HCT116 (cell line): ENCODE data around the gene SYTL3. TPM values are rescaled to one million over a fixed set of nuclear protein-coding genes. Genes with fewer than 3 reads are reported as not detected.
A peak's percentile ranks its signal among the peaks of the same experiment; 100 is the strongest.

Experiments used
- ATAC-seq: fragments of 200-7000 bp; cut with Tn5 transposase; 2 replicates; pipeline ENCODE4 v1.9.1; 2020; ENCODE audit warnings: mild to moderate bottlenecking, moderate library complexity
- BruUV-seq: library from RNA; stranded (reverse); fragments of 400-500 nt; replicated peaks from 2 replicates; lab custom pipeline; 2021; lab: Mats Ljungman, UMichigan
- CTCF ChIA-PET: fragments of 300-600 bp; sonication (Branson Sonifier 250); formaldehyde crosslinking; loops from one replicate; lab custom pipeline; 2021; ENCODE audit warnings: antibody characterized with exemption; lab: Charles Lee
- POLR2A ChIA-PET: fragments of 300-600, 350-600 bp; sonication (Branson Sonifier 250); formaldehyde crosslinking; loops from one replicate; lab custom pipeline; 2021; ENCODE audit warnings: antibody characterized with exemption; lab: Charles Lee
- RAD21 ChIA-PET, 2 experiments: fragments of 300-600 bp; sonication (Branson Sonifier 250); formaldehyde crosslinking; loops; one replicate each; lab custom pipeline; 2023; ENCODE audit warnings: low total read pairs in 2 of 2; ENCODE audit not compliant: uncharacterized antibody in 2 of 2, unreplicated experiment in 2 of 2, low non-redundant PET in 1 of 2; lab: Charles Lee
- DNase-seq: peaks from one replicate; pipeline ENCODE4 v3.0.0-alpha.2; 2010; ENCODE audit warnings: low read depth, low spot score
- H2AFZ ChIP-seq: fragments of 200-600 bp; shearing (Covaris generic), sonication (generic); 2 replicates; pipeline ENCODE4 v1.6.1; 2017; ENCODE audit warnings: low read depth, mixed run types, mixed read lengths, antibody characterized with exemption, low read length; ENCODE audit not compliant: poor library complexity, severe bottlenecking
- H3K27ac ChIP-seq: 2 replicates; pipeline ENCODE4 v1.5.1; 2012; ENCODE audit warnings: low read depth, low read length
- H3K27me3 ChIP-seq: fragments of 200-600 bp; sonication (generic); 2 replicates; pipeline ENCODE4 v1.6.1; 2016; ENCODE audit warnings: mixed run types, low read length, mixed read lengths; ENCODE audit not compliant: insufficient read depth
- H3K36me3 ChIP-seq, 2 experiments: fragments of 200-500 bp in 1 of 2; fragments of 200-600 bp in 1 of 2; sonication (Bioruptor generic) in 1 of 2; sonication (generic) in 1 of 2; 2 replicates each; pipeline versions ENCODE4 v1.5.1 to v1.6.1; 2014 to 2016; ENCODE audit warnings: low read length in 2 of 2, inconsistent platforms in 1 of 2, mixed read lengths in 1 of 2, mixed run types in 1 of 2; ENCODE audit not compliant: insufficient read depth in 2 of 2, control insufficient read depth in 1 of 2
- H3K4me1 ChIP-seq, 2 experiments: fragments of 200-600 bp in 1 of 2; sonication (generic) in 1 of 2; 2 replicates each; pipeline versions ENCODE4 v1.5.1 to v1.6.1; 2012 to 2017; ENCODE audit warnings: low read length in 2 of 2, inconsistent platforms in 1 of 2, mild to moderate bottlenecking in 1 of 2, mixed read lengths in 1 of 2, mixed run types in 1 of 2, moderate library complexity in 1 of 2; ENCODE audit not compliant: insufficient read depth in 2 of 2, control insufficient read depth in 1 of 2
- H3K4me2 ChIP-seq: fragments of 200-600 bp; sonication (generic); 2 replicates; pipeline ENCODE4 v1.6.1; 2017; ENCODE audit warnings: mixed run types, low read length, mixed read lengths
- H3K4me3 ChIP-seq, 2 experiments: fragments of 200-600 bp in 1 of 2; sonication (generic) in 1 of 2; replicated peaks in 1 of 2; 2 replicates each; pipeline ENCODE4 v1.5.1; 2011 to 2016; ENCODE audit warnings: low read length in 2 of 2, control low read depth in 1 of 2, low read depth in 1 of 2, mild to moderate bottlenecking in 1 of 2, mixed read lengths in 1 of 2, mixed run types in 1 of 2
- H3K79me2 ChIP-seq: fragments of 200-600 bp; sonication (generic); 2 replicates; pipeline ENCODE4 v1.6.1; 2017; ENCODE audit warnings: mild to moderate bottlenecking, mixed run types, low read length, moderate library complexity, mixed read lengths; ENCODE audit not compliant: insufficient read depth
- H3K9ac ChIP-seq: fragments of 200-600 bp; sonication (generic); 2 replicates; pipeline ENCODE4 v1.6.1; 2016; ENCODE audit warnings: low read length, mixed read lengths
- H3K9me2 ChIP-seq: fragments of 200-600 bp; sonication (generic), shearing (Covaris generic); 2 replicates; pipeline ENCODE4 v1.6.1; 2017; ENCODE audit warnings: mixed run types, mild to moderate bottlenecking, moderate library complexity; ENCODE audit not compliant: insufficient read depth
- H3K9me3 ChIP-seq, 2 experiments: fragments of 200-500 bp in 1 of 2; fragments of 200-600 bp in 1 of 2; sonication (Bioruptor generic) in 1 of 2; sonication (generic) in 1 of 2; 2 replicates each; pipeline ENCODE4 v1.6.1; 2014 to 2017; ENCODE audit warnings: low read length in 2 of 2, mixed read lengths in 2 of 2, inconsistent platforms in 1 of 2, low read depth in 1 of 2, mild to moderate bottlenecking in 1 of 2, mixed run types in 1 of 2, moderate library complexity in 1 of 2; ENCODE audit not compliant: control insufficient read depth in 1 of 2, insufficient read depth in 1 of 2
- H4K20me1 ChIP-seq: fragments of 200-600 bp; sonication (generic), shearing (Covaris generic); 2 replicates; pipeline ENCODE4 v1.6.1; 2017; ENCODE audit warnings: mixed run types, mild to moderate bottlenecking, moderate library complexity; ENCODE audit not compliant: insufficient read depth
- CEBPB ChIP-seq: IDR thresholded peaks from 2 replicates; pipeline ENCODE4 v1.6.1; 2012; ENCODE audit warnings: low read depth
- CTCF ChIP-seq, 3 experiments: fragments of 200-600 bp in 1 of 3; sonication (generic) in 1 of 3; IDR thresholded peaks in 2 of 3; conservative IDR thresholded peaks in 1 of 3; 2 replicates each; pipeline ENCODE4 v1.5.1; 2012 to 2017; ENCODE audit warnings: low read depth in 2 of 3, low read length in 2 of 3, antibody characterized with exemption in 1 of 3, borderline replicate concordance in 1 of 3, control low read depth in 1 of 3, mild to moderate bottlenecking in 1 of 3, mixed read lengths in 1 of 3, mixed run types in 1 of 3, moderate library complexity in 1 of 3; ENCODE audit not compliant: insufficient read depth in 1 of 3
- ELF1 ChIP-seq: IDR thresholded peaks from 2 replicates; pipeline ENCODE4 v1.6.1; 2012; ENCODE audit warnings: low read depth, borderline replicate concordance
- EZH2 ChIP-seq: fragments of 200-600 bp; sonication (generic); IDR thresholded peaks from 2 replicates; pipeline ENCODE4 v1.6.1; 2017; ENCODE audit warnings: antibody characterized with exemption, mixed run types
- EZH2phosphoT487 ChIP-seq: fragments of 200-600 bp; IDR thresholded peaks from 2 replicates; pipeline ENCODE4 v1.6.1; 2018; ENCODE audit warnings: antibody characterized with exemption, borderline replicate concordance
- POLR2A ChIP-seq: IDR thresholded peaks from 2 replicates; pipeline ENCODE4 v1.7.0; 2011; ENCODE audit warnings: borderline replicate concordance; ENCODE audit not compliant: insufficient read depth, insufficient read length; ENCODE audit errors: extremely low read depth
- POLR2AphosphoS5 ChIP-seq: IDR thresholded peaks from 2 replicates; pipeline ENCODE4 v1.6.1; 2011; ENCODE audit warnings: mild to moderate bottlenecking, low read depth, low read length, moderate library complexity
- REST ChIP-seq: IDR thresholded peaks from 2 replicates; pipeline ENCODE4 v1.6.1; 2012; ENCODE audit warnings: low read depth
- SRF ChIP-seq: IDR thresholded peaks from 2 replicates; pipeline ENCODE4 v1.6.1; 2012; ENCODE audit warnings: low read depth
- TCF7L2 ChIP-seq: IDR thresholded peaks from 2 replicates; pipeline ENCODE4 v1.7.0; 2011; ENCODE audit warnings: borderline replicate concordance, inconsistent platforms; ENCODE audit not compliant: insufficient read depth, insufficient read length; ENCODE audit errors: extremely low read depth
- YY1 ChIP-seq: IDR thresholded peaks from 2 replicates; pipeline ENCODE4 v1.6.1; 2011; ENCODE audit warnings: low read length, low read depth, moderate library complexity, mild to moderate bottlenecking; ENCODE audit not compliant: insufficient replicate concordance; ENCODE audit errors: extremely low read depth
- ZBTB33 ChIP-seq: IDR thresholded peaks from 2 replicates; pipeline ENCODE4 v1.6.1; 2011; ENCODE audit warnings: mild to moderate bottlenecking, low read length, moderate library complexity; ENCODE audit not compliant: insufficient replicate concordance; ENCODE audit errors: extremely low read depth
- intact Hi-C: fragments of 100-400 bp; cut with micrococcal nuclease; formaldehyde crosslinking; loops from 2 replicates; pipeline ENCODE4 v1.10.0; 2022
- total RNA-seq: library from RNA; stranded (reverse); gene quantifications from one replicate; pipeline ENCODE4 v1.2.1, GENCODE V29; 2021; ENCODE audit not compliant: unreplicated experiment

The SYTL3 gene
- total RNA-seq, 1 experiment from 2014 or later = 55.3 TPM

GRCh38 chr6:158707120-158707820 is 57.4 kb downstream of the SYTL3 start:
- RAD21 ChIA-PET = interaction anchor here (0.7 to 1.3 kb wide), 5 partner anchors 11 to 427 kb away, joined by 3 to 4 read pairs (median 3); no protein-coding TSS in a partner anchor
- Histone ChIP-seq H3K27ac (peak overlapping the region; percentile 92), H3K4me2 (peak overlapping the region; percentile 68), H3K4me1 (peaks cover 46 to 90% of the 10 kb centered on the region in 2 experiments), H3K9me2 (no peaks in the 10 kb centered on the region), H4K20me1 (no peaks in the 10 kb centered on the region), H3K27me3 (no peaks in the 10 kb centered on the region), H3K4me3 (peak overlapping the region in 1 of 2 experiments; percentile 33; a peak in 2 of 4 replicates), H3K79me2 (peaks cover 46% of the 10 kb centered on the region), H3K9me3 (no peaks in the 10 kb centered on the region), H3K9ac (peak overlapping the region; percentile 77), H3K36me3 (0 out of 4 replicates have a peak, but pooled peaks cover 0 to 4% of the 10 kb centered on the region in 2 experiments), H2AFZ (no peak overlapping the region)
- DNase-seq (peak; percentile 89), ATAC-seq (peak; percentile 48)
- intact Hi-C loops = loop anchor here (2.0 to 10.0 kb wide), 3 partner anchors 14 to 298 kb away; partner anchors contain the start of gene RSPH3
- CTCF ChIA-PET = interaction anchor here (0.6 to 4.9 kb wide), 18 partner anchors 8 to 493 kb away, joined by 3 to 51 read pairs (median 6); partner anchors contain the start of gene RSPH3
- no TSS peak for BruUV-seq
- POLR2A ChIA-PET = interaction anchor here (0.7 to 4.8 kb wide), 22 partner anchors 9 to 375 kb away, joined by 3 to 35 read pairs (median 6); partner anchors contain the start of genes DYNLT1, EZR and RSPH3
- TF ChIP-seq CEBPB = no peak
- TF ChIP-seq ELF1 = no peak
- TF ChIP-seq POLR2A = peak; percentile 54
- TF ChIP-seq TCF7L2 = peak; percentile 67
- TF ChIP-seq EZH2phosphoT487 = no peak
- TF ChIP-seq CTCF (IDR thresholded peaks at IDR 0.05 in 2 of 3, conservative IDR thresholded peaks at IDR 0.05 in 1 of 3; ENCODE audit: borderline replicate concordance in 1 of 3, insufficient read depth in 1 of 3, low read depth in 2 of 3, low read length in 2 of 3) = no peak
- TF ChIP-seq EZH2 = no peak
- no peak for TF ChIP-seq REST
- TF ChIP-seq ZBTB33 = no peak
- TF ChIP-seq POLR2AphosphoS5 = peak; percentile 95
- peak; percentile 53 for TF ChIP-seq YY1
- TF ChIP-seq SRF = no peak
